HepG2 (cell line): Measurements from ENCODE around the gene CRYBA2. TPM values are rescaled to one million over a fixed set of nuclear protein-coding genes. Genes with fewer than 3 reads are reported as not detected.
A peak's percentile ranks its signal among the peaks of the same experiment; 100 is the strongest.

Experiments
- ELF3 ChIP-seq: IDR thresholded peaks from 2 replicates; pipeline ENCODE4 v1.6.1; 2016; ENCODE audit warnings: missing genetic modification reagents, missing compliant biosample characterization
- MTF1 ChIP-seq: sonication (generic); formaldehyde crosslinking; IDR thresholded peaks from 2 replicates; pipeline ENCODE4 v1.5.0; 2020; ENCODE audit warnings: missing genetic modification reagents
- MYC ChIP-seq: sonication (generic); formaldehyde crosslinking; IDR thresholded peaks from 2 replicates; pipeline ENCODE4 v1.9.0; 2021; ENCODE audit warnings: missing genetic modification reagents, borderline replicate concordance
- NFIC ChIP-seq: IDR thresholded peaks from 2 replicates; pipeline ENCODE4 v1.6.1; 2012; ENCODE audit warnings: mild to moderate bottlenecking, low read length, inconsistent platforms
- SALL1 ChIP-seq: sonication (generic); formaldehyde crosslinking; IDR thresholded peaks from 2 replicates; pipeline ENCODE4 v1.8.0; 2022; ENCODE audit warnings: mild to moderate bottlenecking, missing genetic modification reagents
- SP5 ChIP-seq: IDR thresholded peaks from 2 replicates; pipeline ENCODE4 v1.6.1; 2016; ENCODE audit warnings: low read depth, borderline replicate concordance
- ZBED4 ChIP-seq: sonication (generic); formaldehyde crosslinking; IDR thresholded peaks from 2 replicates; pipeline ENCODE4 v1.4.0; 2020; ENCODE audit warnings: missing genetic modification reagents, borderline replicate concordance
- ZNF101 ChIP-seq: sonication (generic); formaldehyde crosslinking; IDR thresholded peaks from 2 replicates; pipeline ENCODE4 v1.4.0; 2020; ENCODE audit warnings: mild to moderate bottlenecking, low read depth, missing genetic modification reagents, borderline replicate concordance
- ZNF12 ChIP-seq: sonication (generic); formaldehyde crosslinking; IDR thresholded peaks from 2 replicates; pipeline ENCODE4 v1.5.0; 2020; ENCODE audit warnings: missing genetic modification reagents
- ZNF24 ChIP-seq: fragments of 450-650 bp; IDR thresholded peaks from 2 replicates; pipeline ENCODE4 v1.6.1; 2017; ENCODE audit warnings: antibody characterized with exemption, mild to moderate bottlenecking
- ZNF281 ChIP-seq: sonication (generic); formaldehyde crosslinking; IDR thresholded peaks from 2 replicates; pipeline ENCODE4 v1.4.0; 2020; ENCODE audit warnings: missing genetic modification reagents, borderline replicate concordance
- ZNF615 ChIP-seq: sonication (generic); formaldehyde crosslinking; IDR thresholded peaks from 2 replicates; pipeline ENCODE4 v1.5.0; 2020; ENCODE audit warnings: mild to moderate bottlenecking, missing genetic modification reagents, borderline replicate concordance
- ZNF850 ChIP-seq: sonication (generic); formaldehyde crosslinking; conservative IDR thresholded peaks from 2 replicates; pipeline ENCODE4 v1.9.0; 2021; ENCODE audit warnings: mild to moderate bottlenecking, missing genetic modification reagents
- polyA plus RNA-seq, 8 experiments: library from polyadenylated mRNA; depleted of rRNA in 3 of 8; stranded (reverse) in 7 of 8; unstranded in 1 of 8; fragments of >200 nt; fragmentation: Illumina TruSeq in 4 of 8; extraction: Trizol in 4 of 8; gene quantifications; 2 replicates each; pipeline versions ENCODE4 v1.2.1 to v1.2.3, GENCODE V29; 2011 to 2016; ENCODE audit warnings: low read depth in 4 of 8, missing spikeins in 1 of 8, mixed read lengths in 1 of 8; ENCODE audit not compliant: insufficient read depth in 1 of 8
- total RNA-seq, 5 experiments: library from RNA; depleted of rRNA; stranded (reverse); fragments of >200 nt; fragmentation: Illumina TruSeq; extraction: Trizol; gene quantifications; 2 replicates each; pipeline ENCODE4 v1.2.3, GENCODE V29; 2016; ENCODE audit warnings: low read depth in 1 of 5
- TF ChIP-seq, protein P1 (sequence below): sonication (generic); formaldehyde crosslinking; IDR thresholded peaks from 2 replicates; pipeline ENCODE4 v1.5.0; 2020; ENCODE audit warnings: missing genetic modification reagents
- TF ChIP-seq, protein P2 (sequence below): sonication (generic); formaldehyde crosslinking; IDR thresholded peaks from 2 replicates; pipeline ENCODE4 v1.5.1; 2020; ENCODE audit warnings: mild to moderate bottlenecking, missing genetic modification reagents, borderline replicate concordance
- TF ChIP-seq, protein P3 (sequence below): sonication (generic); formaldehyde crosslinking; IDR thresholded peaks from 2 replicates; pipeline ENCODE4 v1.4.0; 2020; ENCODE audit warnings: missing genetic modification reagents

CRYBA2 gene
- total and polyA plus RNA-seq, 2 of the 13 experiments (the other 11 are each of a cell fraction or from before 2014, with no cell fraction given) = not detected

- TF ChIP-seq SP5 (peak; percentile 80), MTF1 (no peak), ZNF850 (CRISPR knock-in tag) (no peak), ZNF101 (no peak), ELF3 (CRISPR knock-in tag) (0 out of 2 replicates have a peak, but pooled peaks have one; percentile 36), NFIC (no peak), MYC (CRISPR knock-in tag) (peak; percentile 22; the same call in 1 of the 2 replicates), ZNF12 (no peak), ZNF281 (CRISPR knock-in tag) (peak; percentile 45; the same call in 1 of the 2 replicates), ZNF24 (no peak), SALL1 (CRISPR knock-in tag) (peak; percentile 61; the same call in 1 of the 2 replicates), ZBED4 (CRISPR knock-in tag) (peak; percentile 72; the same call in 1 of the 2 replicates), ZNF615 (CRISPR knock-in tag) (no peak)
- TF ChIP-seq, protein P1, sequence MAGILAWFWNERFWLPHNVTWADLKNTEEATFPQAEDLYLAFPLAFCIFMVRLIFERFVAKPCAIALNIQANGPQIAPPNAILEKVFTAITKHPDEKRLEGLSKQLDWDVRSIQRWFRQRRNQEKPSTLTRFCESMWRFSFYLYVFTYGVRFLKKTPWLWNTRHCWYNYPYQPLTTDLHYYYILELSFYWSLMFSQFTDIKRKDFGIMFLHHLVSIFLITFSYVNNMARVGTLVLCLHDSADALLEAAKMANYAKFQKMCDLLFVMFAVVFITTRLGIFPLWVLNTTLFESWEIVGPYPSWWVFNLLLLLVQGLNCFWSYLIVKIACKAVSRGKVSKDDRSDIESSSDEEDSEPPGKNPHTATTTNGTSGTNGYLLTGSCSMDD (CRISPR knock-in tag) = no peak
- TF ChIP-seq, protein P2, sequence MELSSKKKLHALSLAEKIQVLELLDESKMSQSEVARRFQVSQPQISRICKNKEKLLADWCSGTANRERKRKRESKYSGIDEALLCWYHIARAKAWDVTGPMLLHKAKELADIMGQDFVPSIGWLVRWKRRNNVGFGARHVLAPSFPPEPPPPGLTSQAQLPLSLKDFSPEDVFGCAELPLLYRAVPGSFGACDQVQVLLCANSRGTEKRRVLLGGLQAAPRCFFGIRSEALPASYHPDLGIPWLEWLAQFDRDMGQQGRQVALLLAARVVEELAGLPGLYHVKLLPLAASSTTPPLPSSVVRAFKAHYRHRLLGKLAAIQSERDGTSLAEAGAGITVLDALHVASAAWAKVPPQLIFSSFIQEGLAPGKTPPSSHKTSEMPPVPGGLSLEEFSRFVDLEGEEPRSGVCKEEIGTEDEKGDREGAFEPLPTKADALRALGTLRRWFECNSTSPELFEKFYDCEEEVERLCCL = no peak
- TF ChIP-seq, protein P3, sequence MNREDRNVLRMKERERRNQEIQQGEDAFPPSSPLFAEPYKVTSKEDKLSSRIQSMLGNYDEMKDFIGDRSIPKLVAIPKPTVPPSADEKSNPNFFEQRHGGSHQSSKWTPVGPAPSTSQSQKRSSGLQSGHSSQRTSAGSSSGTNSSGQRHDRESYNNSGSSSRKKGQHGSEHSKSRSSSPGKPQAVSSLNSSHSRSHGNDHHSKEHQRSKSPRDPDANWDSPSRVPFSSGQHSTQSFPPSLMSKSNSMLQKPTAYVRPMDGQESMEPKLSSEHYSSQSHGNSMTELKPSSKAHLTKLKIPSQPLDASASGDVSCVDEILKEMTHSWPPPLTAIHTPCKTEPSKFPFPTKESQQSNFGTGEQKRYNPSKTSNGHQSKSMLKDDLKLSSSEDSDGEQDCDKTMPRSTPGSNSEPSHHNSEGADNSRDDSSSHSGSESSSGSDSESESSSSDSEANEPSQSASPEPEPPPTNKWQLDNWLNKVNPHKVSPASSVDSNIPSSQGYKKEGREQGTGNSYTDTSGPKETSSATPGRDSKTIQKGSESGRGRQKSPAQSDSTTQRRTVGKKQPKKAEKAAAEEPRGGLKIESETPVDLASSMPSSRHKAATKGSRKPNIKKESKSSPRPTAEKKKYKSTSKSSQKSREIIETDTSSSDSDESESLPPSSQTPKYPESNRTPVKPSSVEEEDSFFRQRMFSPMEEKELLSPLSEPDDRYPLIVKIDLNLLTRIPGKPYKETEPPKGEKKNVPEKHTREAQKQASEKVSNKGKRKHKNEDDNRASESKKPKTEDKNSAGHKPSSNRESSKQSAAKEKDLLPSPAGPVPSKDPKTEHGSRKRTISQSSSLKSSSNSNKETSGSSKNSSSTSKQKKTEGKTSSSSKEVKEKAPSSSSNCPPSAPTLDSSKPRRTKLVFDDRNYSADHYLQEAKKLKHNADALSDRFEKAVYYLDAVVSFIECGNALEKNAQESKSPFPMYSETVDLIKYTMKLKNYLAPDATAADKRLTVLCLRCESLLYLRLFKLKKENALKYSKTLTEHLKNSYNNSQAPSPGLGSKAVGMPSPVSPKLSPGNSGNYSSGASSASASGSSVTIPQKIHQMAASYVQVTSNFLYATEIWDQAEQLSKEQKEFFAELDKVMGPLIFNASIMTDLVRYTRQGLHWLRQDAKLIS (CRISPR knock-in tag) = no peak
Observed at GRCh38 chr2:218995972-218996711, 2.9 kb upstream of the CRYBA2 start (continued).
